HL-60/S4 (cell line): ENCODE data around the gene ST3GAL3.
"Not testable (repeated sequence)": the region's sequence is repeated elsewhere in the genome, so short reads cannot be mapped to it uniquely, and the experiment has no call there.

Experiments used
- in situ Hi-C: fragments of 300-500 bp; cut with MboI; formaldehyde crosslinking; loops from 2 replicates; pipeline ENCODE4 v1.14.3; 2022; ENCODE audit warnings: low sequenced_read_pairs

ST3GAL3 gene

GRCh38 chr1:43753422-43753821 lies 46.1 kb downstream of the ST3GAL3 start:
- in situ Hi-C loops: loop anchor here (25.0 kb wide), 1 partner anchor 284 kb away; the partner anchor contains the start of gene SLC6A9

GRCh38 chr1:43754892-43755291 lies 47.6 kb downstream of the ST3GAL3 start:
- in situ Hi-C loops: loop anchor here (5.0 to 25.0 kb wide), 2 partner anchors 177 to 282 kb away; partner anchors contain the start of genes ARTN and SLC6A9

GRCh38 chr1:43757343-43758053 lies 50.2 kb downstream of the ST3GAL3 start:
- in situ Hi-C loops: loop anchor here (5.0 to 25.0 kb wide), 2 partner anchors 175 to 280 kb away; partner anchors contain the start of genes ARTN and SLC6A9

- in situ Hi-C loops: loop anchor here (25.0 kb wide), 1 partner anchor 276 kb away; the partner anchor contains the start of gene SLC6A9
These were observed 53.5 kb downstream of the ST3GAL3 start for GRCh38 chr1:43760745-43761317.

- in situ Hi-C loops: loop anchor here (25.0 kb wide), 1 partner anchor 274 kb away; the partner anchor contains the start of gene SLC6A9
These were observed 56.2 kb downstream of the ST3GAL3 start for GRCh38 chr1:43763497-43763973.

GRCh38 chr1:43764581-43764980 lies 57.2 kb downstream of the ST3GAL3 start:
- in situ Hi-C loops: loop anchor here (25.0 kb wide), 1 partner anchor 273 kb away; the partner anchor contains the start of gene SLC6A9

- in situ Hi-C loops: loop anchor here (25.0 kb wide), 1 partner anchor 271 kb away; the partner anchor contains the start of gene SLC6A9
These were observed 58.9 kb downstream of the ST3GAL3 start for GRCh38 chr1:43766086-43766784.

- in situ Hi-C loops: loop anchor here (25.0 kb wide), 1 partner anchor 270 kb away; the partner anchor contains the start of gene SLC6A9
These were observed 59.6 kb downstream of the ST3GAL3 start for GRCh38 chr1:43766818-43767525.

- in situ Hi-C loops: loop anchor here (25.0 kb wide), 1 partner anchor 269 kb away; the partner anchor contains the start of gene SLC6A9
These were observed 60.8 kb downstream of the ST3GAL3 start for GRCh38 chr1:43768168-43768567.

- in situ Hi-C loops: loop anchor here (25.0 kb wide), 1 partner anchor 268 kb away; the partner anchor contains the start of gene SLC6A9
These were observed 62.1 kb downstream of the ST3GAL3 start for GRCh38 chr1:43769350-43769908.

GRCh38 chr1:43770111-43770510 lies 62.8 kb downstream of the ST3GAL3 start:
- in situ Hi-C loops: loop anchor here (25.0 kb wide), 1 partner anchor 267 kb away; the partner anchor contains the start of gene SLC6A9

- in situ Hi-C loops: loop anchor here (25.0 kb wide), 1 partner anchor 264 kb away; the partner anchor contains the start of gene SLC6A9
These were observed 65.6 kb downstream of the ST3GAL3 start for GRCh38 chr1:43772978-43773377.

GRCh38 chr1:43773821-43774220 lies 66.5 kb downstream of the ST3GAL3 start:
- in situ Hi-C loops: loop anchor here (25.0 kb wide), 1 partner anchor 263 kb away; the partner anchor contains the start of gene SLC6A9

- in situ Hi-C loops: loop anchor here (25.0 kb wide), 1 partner anchor 263 kb away; the partner anchor contains the start of gene SLC6A9
These were observed 67.0 kb downstream of the ST3GAL3 start for GRCh38 chr1:43774359-43774758.

- in situ Hi-C loops: no loop called here
These were observed 68.9 kb downstream of the ST3GAL3 start for GRCh38 chr1:43776043-43776761.

GRCh38 chr1:43777916-43778315 lies 70.6 kb downstream of the ST3GAL3 start:
- in situ Hi-C loops: not testable (repeated sequence)

GRCh38 chr1:43779266-43779665 lies 71.9 kb downstream of the ST3GAL3 start:
- in situ Hi-C loops: no loop called here

- in situ Hi-C loops: no loop called here
These were observed 72.6 kb downstream of the ST3GAL3 start for GRCh38 chr1:43779805-43780403.

- in situ Hi-C loops: no loop called here
These were observed 74.2 kb downstream of the ST3GAL3 start for GRCh38 chr1:43781574-43781973.
